ENCODE data around the gene DTNB. TPM values are rescaled to one million over a fixed set of nuclear protein-coding genes. Genes with fewer than 3 reads are reported as not detected.

Gene DTNB
- total and polyA plus RNA-seq, 2 of the 4 experiments (the other 2 are of a cell fraction) = 3.8 to 5.3 TPM

- H4K8ac ChIP-seq (ENCODE audit: low read depth in 2 of 2, low read length in 2 of 2) = no peak overlapping the region
- no peak overlapping the region for H2AFZ ChIP-seq (replicated peaks; ENCODE audit: low read length, poor library complexity)
- H4K5ac ChIP-seq (ENCODE audit: low read depth, low read length) = no peak overlapping the region
- H3K4me2 ChIP-seq (ENCODE audit: low read depth, low read length) = no peak overlapping the region
- no peak overlapping the region for H3K9ac ChIP-seq (ENCODE audit: low read depth, low read length)
- H3K36me3 ChIP-seq (ENCODE audit: control insufficient read depth, insufficient read depth, low read length) = no peaks in the 10 kb centered on the region
- H3K27ac ChIP-seq (ENCODE audit: insufficient read depth, low read length) = no peak overlapping the region
- H3K4ac ChIP-seq (ENCODE audit: low read depth, low read length) = no peak overlapping the region
- intact Hi-C loops (cut with micrococcal nuclease) = no loop called here
- dilution Hi-C loops (cut with HindIII; ENCODE audit: low sequenced_read_pairs, unreplicated experiment) = no loop called here
- no peak overlapping the region for H3K14ac ChIP-seq (replicated peaks; ENCODE audit: low read depth, low read length)
- no peak overlapping the region for H4K91ac ChIP-seq (ENCODE audit: insufficient read depth, low read depth, low read length)
- H3K56ac ChIP-seq (ENCODE audit: extremely low read depth, insufficient read depth, low read length) = no peak overlapping the region
- H3K4me1 ChIP-seq (ENCODE audit: control insufficient read depth, insufficient read depth, low read length) = no peaks in the 10 kb centered on the region; the same call in 1 of the 2 replicates
- in situ Hi-C loops (cut with MboI; ENCODE audit: low sequenced_read_pairs) = no loop called here
- no peak overlapping the region for H2BK20ac ChIP-seq (ENCODE audit: low read depth, low read length)
- no peak overlapping the region for H2AK9ac ChIP-seq (replicated peaks; ENCODE audit: low read depth, low read length, poor library complexity)
- H3K23ac ChIP-seq (ENCODE audit: low read depth, low read length) = no peak overlapping the region
- no peaks in the 10 kb centered on the region for H3K27me3 ChIP-seq (ENCODE audit: control insufficient read depth, insufficient read depth, low read length)
- H2BK15ac ChIP-seq (ENCODE audit: low read depth, low read length) = no peak overlapping the region
- H4K20me1 ChIP-seq (ENCODE audit: insufficient read depth, low read length) = no peaks in the 10 kb centered on the region
- H3K4me3 ChIP-seq (ENCODE audit: insufficient read depth, low read depth, low read length) = no peak overlapping the region
- ATAC-seq (ENCODE audit: low read depth) (no peak), DNase-seq (no peak)
- no peaks in the 10 kb centered on the region for H3K79me1 ChIP-seq (ENCODE audit: low read depth in 1 of 2, low read length in 2 of 2)
- 100% methylated on average over 2 of the region's 3 CpGs; no CpG with 5 or more reads in 1 of the 2 experiments for WGBS, 2 experiments (ENCODE audit: extremely low coverage in 2 of 2, insufficient read length in 1 of 2)
- no peak overlapping the region for H3K18ac ChIP-seq (ENCODE audit: low read depth, low read length)
- H3K9me1 ChIP-seq (ENCODE audit: insufficient read depth, low read length) = 0 out of 2 replicates have a peak, but pooled peaks cover 2% of the 10 kb centered on the region
- no peak overlapping the region for H2BK120ac ChIP-seq (ENCODE audit: low read depth, low read length)
- BruUV-seq (replicated peaks) = no TSS peak
- TF ChIP-seq SMC3 (IDR thresholded peaks at IDR 0.05; ENCODE audit: low read depth, low read length) (no peak), CTCF (conservative IDR thresholded peaks at IDR 0.05; ENCODE audit: low read depth, low read length) (no peak), MAZ (IDR thresholded peaks at IDR 0.05; ENCODE audit: borderline replicate concordance, low read depth, low read length) (no peak), RAD21 (IDR thresholded peaks at IDR 0.05; ENCODE audit: low read length) (no peak), CHD1 (IDR thresholded peaks at IDR 0.05; ENCODE audit: low read depth, low read length) (no peak), RCOR1 (IDR thresholded peaks at IDR 0.05; ENCODE audit: insufficient replicate concordance, low read length) (no peak), POLR2A (IDR thresholded peaks at IDR 0.05; ENCODE audit: low read depth, low read length) (no peak), NFE2L2 (IDR thresholded peaks at IDR 0.05; ENCODE audit: low read depth, low read length) (no peak), USF2 (IDR thresholded peaks at IDR 0.05; ENCODE audit: low read depth, low read length) (no peak), ELK1 (IDR thresholded peaks at IDR 0.05; ENCODE audit: borderline replicate concordance, low read depth, low read length) (no peak), CEBPB (IDR thresholded peaks at IDR 0.05; ENCODE audit: low read depth, low read length) (no peak), RFX5 (IDR thresholded peaks at IDR 0.05; ENCODE audit: low read depth, low read length) (no peak), MAFK (IDR thresholded peaks at IDR 0.05; ENCODE audit: low read depth, low read length) (no peak), MXI1 (IDR thresholded peaks at IDR 0.05; ENCODE audit: borderline replicate concordance, low read depth, low read length) (no peak), FOS (IDR thresholded peaks at IDR 0.05; ENCODE audit: low read depth, low read length) (no peak), BHLHE40 (IDR thresholded peaks at IDR 0.05; ENCODE audit: low read depth, low read length) (no peak)
- no peaks in the 10 kb centered on the region for H3K9me3 ChIP-seq (ENCODE audit: control insufficient read depth, insufficient read depth, low read length)
- ChIA-PET POLR2A (ENCODE audit: unreplicated experiment) (no interaction called here), CTCF (no interaction called here)
- no peak overlapping the region for H2BK5ac ChIP-seq (ENCODE audit: low read depth, low read length, poor library complexity, severe bottlenecking)
- no peak overlapping the region for H2AK5ac ChIP-seq (ENCODE audit: low read depth, low read length)
These were observed 23.1 kb downstream of the DTNB start for GRCh38 chr2:25650256-25650655.
